Cardiac muscle cell (in vitro differentiated cells and primary cell): ENCODE measurements around the gene DLG2. TPM values are rescaled to one million over a fixed set of nuclear protein-coding genes. Genes with fewer than 3 reads are reported as not detected.

ENCODE experiments used
- DNase-seq, 2 donors: peaks; one replicate each; pipeline versions ENCODE4 v3.0.0 to v3.0.0-alpha.2; 2010 to 2017; ENCODE audit warnings: low read depth in 1 of 2, low spot score in 1 of 2
- H3K27ac ChIP-seq: fragments of 200-600 bp; sonication (generic); 2 replicates; pipeline ENCODE4 v1.5.1; 2016
- H3K27me3 ChIP-seq: fragments of 200-600 bp; sonication (generic); 2 replicates; pipeline ENCODE4 v1.6.0; 2016; ENCODE audit warnings: control low read depth
- H3K36me3 ChIP-seq: fragments of 200-600 bp; sonication (generic); 2 replicates; pipeline ENCODE4 v1.5.1; 2016; ENCODE audit warnings: control low read depth
- H3K4me1 ChIP-seq: fragments of 200-600 bp; sonication (generic); 2 replicates; pipeline ENCODE4 v1.8.1; 2017; ENCODE audit warnings: low read depth, mild to moderate bottlenecking, mixed run types
- H3K4me3 ChIP-seq: fragments of 200-600 bp; sonication (generic); 2 replicates; pipeline ENCODE4 v1.5.1; 2016; ENCODE audit warnings: mild to moderate bottlenecking
- H3K9me3 ChIP-seq: fragments of 200-600 bp; sonication (generic); 2 replicates; pipeline ENCODE4 v1.5.1; 2017; ENCODE audit warnings: low read depth, mild to moderate bottlenecking, control low read depth
- CTCF ChIP-seq: IDR thresholded peaks from 2 replicates; pipeline ENCODE4 v1.5.1; 2012; ENCODE audit warnings: low read depth, mild to moderate bottlenecking, low read length
- polyA plus RNA-seq: library from polyadenylated mRNA; unstranded; fragments of >200 nt; fragmentation: Nextera tagmentation; extraction: Ambion mirVana; gene quantifications from 2 replicates; pipeline ENCODE4 v1.2.1, GENCODE V29; 2016
- total RNA-seq: library from RNA; depleted of rRNA; stranded (reverse); fragments of >200 nt; gene quantifications from 2 replicates; pipeline ENCODE4 v1.2.3, GENCODE V29; 2016

DLG2 gene
- total and polyA plus RNA-seq, 2 experiments from 2014 or later = 3.5 to 15.9 TPM

GRCh38 chr11:83864412-83865057 lies 1762.6 kb downstream of the DLG2 start:
- Histone ChIP-seq H3K9me3 (no peaks in the 10 kb centered on the region), H3K27me3 (no peaks in the 10 kb centered on the region), H3K27ac (no peak overlapping the region), H3K36me3 (no peaks in the 10 kb centered on the region), H3K4me3 (no peak overlapping the region), H3K4me1 (peaks cover 5% of the 10 kb centered on the region)
- no peak for TF ChIP-seq CTCF
- no peak for DNase-seq

- H3K9me3 ChIP-seq = no peaks in the 10 kb centered on the region
- no peaks in the 10 kb centered on the region for H3K27me3 ChIP-seq
- H3K36me3 ChIP-seq = no peaks in the 10 kb centered on the region
- H3K27ac ChIP-seq = no peak overlapping the region
- no peak overlapping the region for H3K4me3 ChIP-seq
- DNase-seq = no peak
- no peak for TF ChIP-seq CTCF
- H3K4me1 ChIP-seq = no peaks in the 10 kb centered on the region
Observed at GRCh38 chr11:83863272-83863671, 1763.9 kb downstream of the DLG2 start.

GRCh38 chr11:83862691-83863090 lies 1764.5 kb downstream of the DLG2 start:
- H3K9me3 ChIP-seq = no peaks in the 10 kb centered on the region
- DNase-seq = peak in 1 of 2 donors; percentile 10
- no peak overlapping the region for H3K4me3 ChIP-seq
- no peak for TF ChIP-seq CTCF
- H3K4me1 ChIP-seq = no peaks in the 10 kb centered on the region
- no peak overlapping the region for H3K27ac ChIP-seq
- no peaks in the 10 kb centered on the region for H3K27me3 ChIP-seq
- no peaks in the 10 kb centered on the region for H3K36me3 ChIP-seq

GRCh38 chr11:83862033-83862432 lies 1765.1 kb downstream of the DLG2 start:
- no peak for TF ChIP-seq CTCF
- Histone ChIP-seq H3K9me3 (no peaks in the 10 kb centered on the region), H3K27ac (no peak overlapping the region), H3K4me3 (no peak overlapping the region), H3K27me3 (no peaks in the 10 kb centered on the region), H3K36me3 (no peaks in the 10 kb centered on the region), H3K4me1 (no peaks in the 10 kb centered on the region)
- no peak for DNase-seq

GRCh38 chr11:83858694-83859093 lies 1768.5 kb downstream of the DLG2 start:
- H3K4me3 ChIP-seq = no peak overlapping the region
- no peak for TF ChIP-seq CTCF
- H3K27ac ChIP-seq = no peak overlapping the region
- no peaks in the 10 kb centered on the region for H3K9me3 ChIP-seq
- H3K36me3 ChIP-seq = no peaks in the 10 kb centered on the region
- H3K4me1 ChIP-seq = no peaks in the 10 kb centered on the region
- no peaks in the 10 kb centered on the region for H3K27me3 ChIP-seq
- DNase-seq = no peak

GRCh38 chr11:83855237-83855636 lies 1771.9 kb downstream of the DLG2 start:
- Histone ChIP-seq H3K9me3 (no peaks in the 10 kb centered on the region), H3K36me3 (no peaks in the 10 kb centered on the region), H3K4me1 (no peaks in the 10 kb centered on the region), H3K4me3 (no peak overlapping the region), H3K27ac (no peak overlapping the region), H3K27me3 (no peaks in the 10 kb centered on the region)
- no peak for TF ChIP-seq CTCF
- DNase-seq = no peak
